Measurements from ENCODE around the gene NTN1.

NTN1 gene

GRCh38 chr17:9236286-9237052, 215.2 kb downstream of the NTN1 start:
- no peak for DNase-seq

GRCh38 chr17:9237053-9237410, 215.7 kb downstream of the NTN1 start:
- DNase-seq, result no peak

- no peak for DNase-seq
These were observed 216.5 kb downstream of the NTN1 start for GRCh38 chr17:9237661-9238301.

- DNase-seq, result no peak
These were observed 217.3 kb downstream of the NTN1 start for GRCh38 chr17:9238340-9239245.

GRCh38 chr17:9239246-9239792, 218.0 kb downstream of the NTN1 start:
- peak in 1 of 5 donors; percentile 6 for DNase-seq

GRCh38 chr17:9239793-9240658, 218.7 kb downstream of the NTN1 start:
- DNase-seq, result peak; percentile 51 to 72 (median 56)

- no peak for DNase-seq
These were observed 219.5 kb downstream of the NTN1 start for GRCh38 chr17:9240659-9241370.

GRCh38 chr17:9241371-9241712, 220.0 kb downstream of the NTN1 start:
- DNase-seq, result no peak

GRCh38 chr17:9241774-9242496, 220.6 kb downstream of the NTN1 start:
- DNase-seq, result no peak

GRCh38 chr17:9242497-9242881, 221.2 kb downstream of the NTN1 start:
- DNase-seq, result no peak

- DNase-seq, result no peak
These were observed 221.7 kb downstream of the NTN1 start for GRCh38 chr17:9242983-9243382.

GRCh38 chr17:9244066-9245052, 223.0 kb downstream of the NTN1 start:
- no peak for DNase-seq

- DNase-seq, result no peak
These were observed 226.2 kb downstream of the NTN1 start for GRCh38 chr17:9247401-9247938.

GRCh38 chr17:9249245-9249953, 228.1 kb downstream of the NTN1 start:
- no peak for DNase-seq

GRCh38 chr17:9251273-9251672, 230.0 kb downstream of the NTN1 start:
- no peak for DNase-seq

- DNase-seq, result no peak
These were observed 232.0 kb downstream of the NTN1 start for GRCh38 chr17:9253308-9253707.

- DNase-seq, result no peak
These were observed 233.5 kb downstream of the NTN1 start for GRCh38 chr17:9254841-9255240.

GRCh38 chr17:9255833-9256232, 234.5 kb downstream of the NTN1 start:
- DNase-seq, result no peak

GRCh38 chr17:9256361-9256750, 235.0 kb downstream of the NTN1 start:
- DNase-seq, result no peak

All from T-helper 1 cell (primary cell).